Vagina (tissue), 2 donors: Measurements from ENCODE around the gene MT1F. TPM values are rescaled to one million over a fixed set of nuclear protein-coding genes. Genes with fewer than 3 reads are reported as not detected.

Experiments used
- DNase-seq, 2 donors: peaks; one replicate each; pipeline ENCODE4 v3.0.0-alpha.2; 2017; ENCODE audit errors: extremely low spot score in 2 of 2
- H3K27ac ChIP-seq: fragments of 200-600 bp; sonication (generic); one replicate; pipeline ENCODE4 v1.5.1; 2019
- H3K27me3 ChIP-seq: fragments of 200-600 bp; sonication (generic); one replicate; pipeline ENCODE4 v1.5.1; 2019
- H3K36me3 ChIP-seq, 2 donors: fragments of 200-600 bp; sonication (generic); one replicate each; pipeline ENCODE4 v1.5.1; 2017 to 2019
- H3K4me1 ChIP-seq: fragments of 200-600 bp; sonication (generic); one replicate; pipeline ENCODE4 v1.5.1; 2019
- H3K4me3 ChIP-seq, 2 donors: fragments of 200-600 bp; sonication (generic); 1 replicate in 1 of 2; 2 replicates in 1 of 2; pipeline ENCODE4 v1.5.1; 2016 to 2019
- H3K9me3 ChIP-seq: fragments of 200-600 bp; sonication (generic); one replicate; pipeline ENCODE4 v1.5.1; 2019
- POLR2A ChIP-seq, 2 donors: fragments of 450-650 bp; IDR thresholded peaks; one replicate each; pipeline ENCODE4 v1.6.1; 2017; ENCODE audit warnings: antibody characterized with exemption in 2 of 2, mild to moderate bottlenecking in 2 of 2, moderate library complexity in 2 of 2
- POLR2AphosphoS5 ChIP-seq, 2 donors: sonication (generic); formaldehyde crosslinking; IDR thresholded peaks; one replicate each; pipeline ENCODE4 v1.9.0; 2017; ENCODE audit warnings: antibody characterized with exemption in 2 of 2, mild to moderate bottlenecking in 2 of 2, low read depth in 1 of 2; ENCODE audit not compliant: insufficient read depth in 1 of 2
- intact Hi-C: fragments of 100-400 bp; cut with DNase I; formaldehyde crosslinking; loops from one replicate; pipeline ENCODE4 v1.15.1; 2023
- total RNA-seq: library from RNA; depleted of rRNA; stranded (reverse); fragments of >200 nt; gene quantifications from one replicate; pipeline ENCODE4 v1.2.3, GENCODE V29; 2016
- TF ChIP-seq, protein P1 (sequence below), 3 experiments: fragments of 450-650 bp in 2 of 3; fragments of 200-600 bp in 1 of 3; sonication (generic) in 1 of 3; IDR thresholded peaks; one replicate each; pipeline ENCODE4 v1.5.1; 2017 to 2019; ENCODE audit warnings: antibody characterized with exemption in 3 of 3, mild to moderate bottlenecking in 2 of 3, moderate library complexity in 2 of 3

The MT1F gene
- total RNA-seq, 1 donor from 2014 or later: 16.0 TPM

- H3K9me3 ChIP-seq: no peaks in the 10 kb centered on the region
- no peak overlapping the region for H3K27ac ChIP-seq
- no peaks in the 10 kb centered on the region for H3K27me3 ChIP-seq
- H3K36me3 ChIP-seq: no peaks in the 10 kb centered on the region
- peaks cover 14% of the 10 kb centered on the region for H3K4me1 ChIP-seq
- peak overlapping the region; percentile 27 to 35 for H3K4me3 ChIP-seq
- no peak for DNase-seq
- intact Hi-C loops: no loop called here
- no peak for TF ChIP-seq POLR2AphosphoS5 (IDR thresholded peaks at IDR 0.05; ENCODE audit: insufficient read depth in 1 of 2, low read depth in 1 of 2)
- no peak for TF ChIP-seq POLR2A (IDR thresholded peaks at IDR 0.05)
- TF ChIP-seq, protein P1, sequence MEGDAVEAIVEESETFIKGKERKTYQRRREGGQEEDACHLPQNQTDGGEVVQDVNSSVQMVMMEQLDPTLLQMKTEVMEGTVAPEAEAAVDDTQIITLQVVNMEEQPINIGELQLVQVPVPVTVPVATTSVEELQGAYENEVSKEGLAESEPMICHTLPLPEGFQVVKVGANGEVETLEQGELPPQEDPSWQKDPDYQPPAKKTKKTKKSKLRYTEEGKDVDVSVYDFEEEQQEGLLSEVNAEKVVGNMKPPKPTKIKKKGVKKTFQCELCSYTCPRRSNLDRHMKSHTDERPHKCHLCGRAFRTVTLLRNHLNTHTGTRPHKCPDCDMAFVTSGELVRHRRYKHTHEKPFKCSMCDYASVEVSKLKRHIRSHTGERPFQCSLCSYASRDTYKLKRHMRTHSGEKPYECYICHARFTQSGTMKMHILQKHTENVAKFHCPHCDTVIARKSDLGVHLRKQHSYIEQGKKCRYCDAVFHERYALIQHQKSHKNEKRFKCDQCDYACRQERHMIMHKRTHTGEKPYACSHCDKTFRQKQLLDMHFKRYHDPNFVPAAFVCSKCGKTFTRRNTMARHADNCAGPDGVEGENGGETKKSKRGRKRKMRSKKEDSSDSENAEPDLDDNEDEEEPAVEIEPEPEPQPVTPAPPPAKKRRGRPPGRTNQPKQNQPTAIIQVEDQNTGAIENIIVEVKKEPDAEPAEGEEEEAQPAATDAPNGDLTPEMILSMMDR (IDR thresholded peaks at IDR 0.05): no peak
Observed at GRCh38 chr16:56643833-56644232, 13.9 kb upstream of the MT1F start.

DNA sequence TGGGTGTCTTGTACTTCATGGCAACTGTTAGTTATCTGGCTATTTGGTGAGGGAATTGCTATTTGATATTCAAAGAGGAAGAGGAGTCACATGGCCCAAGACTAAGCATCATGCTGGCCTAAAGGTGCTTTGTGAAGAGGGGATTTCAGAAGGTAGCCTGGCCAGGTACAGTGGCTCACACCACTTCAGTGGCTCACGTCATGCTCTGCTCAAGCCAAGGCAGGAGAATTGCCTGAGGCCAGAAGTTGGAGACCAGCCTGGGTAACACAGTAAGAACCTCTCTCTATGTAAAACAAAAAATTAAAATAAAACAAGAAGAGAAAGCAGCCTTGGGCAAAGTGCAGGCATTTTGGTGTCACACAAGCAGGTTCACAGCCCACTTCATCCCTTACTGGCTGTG lies 12.4 kb upstream of the MT1F start:
- no peak for DNase-seq
- Histone ChIP-seq H3K27ac (no peak overlapping the region), H3K4me3 (no peak overlapping the region), H3K9me3 (no peaks in the 10 kb centered on the region), H3K36me3 (no peaks in the 10 kb centered on the region), H3K27me3 (no peaks in the 10 kb centered on the region), H3K4me1 (peaks cover 12% of the 10 kb centered on the region)
- intact Hi-C loops: no loop called here
- no peak for TF ChIP-seq POLR2A (IDR thresholded peaks at IDR 0.05)
- TF ChIP-seq POLR2AphosphoS5 (IDR thresholded peaks at IDR 0.05; ENCODE audit: insufficient read depth in 1 of 2, low read depth in 1 of 2): no peak
- TF ChIP-seq, protein P1 (IDR thresholded peaks at IDR 0.05): no peak

- no peak for DNase-seq
- Histone ChIP-seq H3K36me3 (no peaks in the 10 kb centered on the region), H3K27ac (no peak overlapping the region), H3K9me3 (no peaks in the 10 kb centered on the region), H3K4me3 (no peak overlapping the region), H3K4me1 (peaks cover 12% of the 10 kb centered on the region), H3K27me3 (no peaks in the 10 kb centered on the region)
- intact Hi-C loops: no loop called here
- TF ChIP-seq, protein P1 (IDR thresholded peaks at IDR 0.05): no peak
Observed at GRCh38 chr16:56645838-56646237, 11.9 kb upstream of the MT1F start.

GRCh38 chr16:56647641-56648431 lies 9.9 kb upstream of the MT1F start:
- DNase-seq: no peak
- H3K36me3 ChIP-seq: no peaks in the 10 kb centered on the region
- no peak overlapping the region for H3K27ac ChIP-seq
- H3K4me1 ChIP-seq: peaks cover 12% of the 10 kb centered on the region
- H3K4me3 ChIP-seq: no peak overlapping the region
- H3K27me3 ChIP-seq: no peaks in the 10 kb centered on the region
- H3K9me3 ChIP-seq: no peaks in the 10 kb centered on the region
- TF ChIP-seq POLR2A (IDR thresholded peaks at IDR 0.05) (no peak), POLR2AphosphoS5 (IDR thresholded peaks at IDR 0.05; ENCODE audit: insufficient read depth in 1 of 2, low read depth in 1 of 2) (no peak)
- TF ChIP-seq, protein P1 (IDR thresholded peaks at IDR 0.05): no peak
- intact Hi-C loops: no loop called here

DNA sequence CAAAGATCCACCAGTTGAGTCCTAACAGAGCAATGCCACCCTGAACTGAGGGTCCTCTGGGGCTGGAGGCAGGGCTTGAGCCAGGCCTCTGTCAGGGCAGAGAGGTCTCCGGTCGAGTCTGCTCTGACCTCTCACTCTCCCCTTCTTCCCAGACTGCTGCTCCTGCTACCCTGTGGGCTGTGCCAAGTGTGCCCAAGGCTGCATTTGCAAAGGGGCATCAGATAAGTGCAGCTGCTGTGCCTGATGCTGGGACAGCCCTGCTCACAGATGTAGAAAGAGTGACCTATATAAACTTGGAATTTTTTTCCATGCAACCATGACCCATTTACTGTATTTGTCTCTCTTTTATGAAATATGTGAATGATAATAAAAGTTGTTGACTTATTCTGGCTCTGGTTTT lies 8.5 kb upstream of the MT1F start:
- intact Hi-C loops: no loop called here

More for the DNA sequence above, 8.5 kb upstream of the MT1F start:
- H3K4me3 ChIP-seq: no peak overlapping the region
- TF ChIP-seq POLR2A (IDR thresholded peaks at IDR 0.05): no peak
- no peak for TF ChIP-seq POLR2AphosphoS5 (IDR thresholded peaks at IDR 0.05; ENCODE audit: insufficient read depth in 1 of 2, low read depth in 1 of 2)
- TF ChIP-seq, protein P1 (IDR thresholded peaks at IDR 0.05): no peak
- H3K27ac ChIP-seq: no peak overlapping the region
- DNase-seq: no peak
- no peaks in the 10 kb centered on the region for H3K36me3 ChIP-seq
- H3K27me3 ChIP-seq: no peaks in the 10 kb centered on the region
- H3K4me1 ChIP-seq: no peaks in the 10 kb centered on the region
- no peaks in the 10 kb centered on the region for H3K9me3 ChIP-seq
